Lower lobe of right lung (tissue), 2 donors: ENCODE data around the gene IGF1. TPM values are rescaled to one million over a fixed set of nuclear protein-coding genes. Genes with fewer than 3 reads are reported as not detected.
A peak's percentile ranks its signal among the peaks of the same experiment; 100 is the strongest.

Source experiments
- ATAC-seq, 2 donors: fragments of 200-7000 bp; cut with Tn5 transposase; one replicate each; pipeline ENCODE4 v1.9.1; 2020 to 2022; ENCODE audit warnings: mild to moderate bottlenecking in 2 of 2, moderate library complexity in 2 of 2
- DNase-seq: peaks from one replicate; pipeline ENCODE4 v3.0.0-alpha.2; 2020
- H3K27ac ChIP-seq: fragments of 200-600 bp; one replicate; pipeline ENCODE4 v1.8.0; 2022
- H3K27me3 ChIP-seq: fragments of 200-600 bp; one replicate; pipeline ENCODE4 v1.8.0; 2022; ENCODE audit warnings: low read depth
- H3K36me3 ChIP-seq: fragments of 200-600 bp; one replicate; pipeline ENCODE4 v1.8.0; 2022; ENCODE audit warnings: mild to moderate bottlenecking
- H3K4me1 ChIP-seq: fragments of 200-600 bp; one replicate; pipeline ENCODE4 v1.8.0; 2022
- H3K4me3 ChIP-seq: fragments of 200-600 bp; one replicate; pipeline ENCODE4 v1.8.0; 2022; ENCODE audit warnings: mild to moderate bottlenecking
- H3K9me3 ChIP-seq: fragments of 200-600 bp; one replicate; pipeline ENCODE4 v1.8.0; 2022
- intact Hi-C: fragments of 100-400 bp; cut with DNase I; formaldehyde crosslinking; loops from one replicate; pipeline ENCODE4 v1.11.0; 2022
- total RNA-seq: library from RNA; stranded (reverse); fragmentation: NEBNext Ultra II Directional; extraction: Animal tissue kit (Norgen Biotek cat#: 25700); gene quantifications from one replicate; pipeline ENCODE4 v1.2.1, GENCODE V29; 2021
- TF ChIP-seq, protein P1 (sequence below): fragments of 200-600 bp; IDR thresholded peaks from one replicate; pipeline ENCODE4 v1.8.0; 2022; ENCODE audit warnings: antibody characterized with exemption, mild to moderate bottlenecking
- donor health status: DM: no; HTN: yes; CAD: no; lungs with severe emphysema.

Gene IGF1
- total RNA-seq, 1 donor from 2014 or later: 16.9 TPM

DNA sequence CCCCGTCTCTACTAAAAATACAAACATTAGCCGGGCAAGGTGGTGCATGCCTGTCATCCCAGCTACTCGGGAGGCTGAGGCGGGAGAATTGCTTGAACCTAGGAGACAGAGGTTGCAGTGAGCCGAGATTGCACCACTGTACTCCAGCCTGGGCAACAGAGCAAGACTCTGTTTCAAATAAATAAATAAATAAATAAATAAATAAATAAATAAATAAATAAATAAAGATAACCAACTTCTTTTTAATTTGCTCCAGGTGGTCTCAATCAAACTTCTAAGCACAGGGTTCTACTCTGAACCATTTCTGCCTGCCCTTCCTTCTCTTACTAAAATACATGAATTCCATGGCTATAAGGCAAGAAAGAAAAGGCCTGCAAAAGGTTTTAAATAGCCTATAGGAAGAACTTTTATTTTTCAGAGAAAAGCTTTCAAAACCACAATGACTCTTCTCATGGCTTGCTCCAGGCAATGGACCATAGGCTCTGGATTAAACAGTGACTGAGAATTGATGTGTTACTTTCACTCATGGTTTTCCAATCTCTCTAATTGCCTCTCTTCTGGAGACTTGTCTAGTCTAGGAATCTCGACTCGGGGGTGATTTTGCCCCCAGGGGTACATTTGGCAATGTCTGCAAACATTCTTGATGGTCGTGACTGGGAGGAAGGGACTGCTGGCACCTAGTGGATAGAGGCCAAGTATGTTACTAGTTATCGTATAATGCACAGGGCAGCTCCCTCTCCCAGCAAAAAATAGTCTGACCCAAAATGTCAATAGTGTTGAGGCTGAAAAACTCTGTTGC lies 14.4 kb downstream of the IGF1 start:
- Histone ChIP-seq H3K27ac (no peak overlapping the region), H3K36me3 (no peaks in the 10 kb centered on the region), H3K4me1 (peaks cover 9% of the 10 kb centered on the region), H3K9me3 (no peaks in the 10 kb centered on the region), H3K27me3 (no peaks in the 10 kb centered on the region), H3K4me3 (no peak overlapping the region)
- intact Hi-C loops: no loop called here
- TF ChIP-seq, protein P1, sequence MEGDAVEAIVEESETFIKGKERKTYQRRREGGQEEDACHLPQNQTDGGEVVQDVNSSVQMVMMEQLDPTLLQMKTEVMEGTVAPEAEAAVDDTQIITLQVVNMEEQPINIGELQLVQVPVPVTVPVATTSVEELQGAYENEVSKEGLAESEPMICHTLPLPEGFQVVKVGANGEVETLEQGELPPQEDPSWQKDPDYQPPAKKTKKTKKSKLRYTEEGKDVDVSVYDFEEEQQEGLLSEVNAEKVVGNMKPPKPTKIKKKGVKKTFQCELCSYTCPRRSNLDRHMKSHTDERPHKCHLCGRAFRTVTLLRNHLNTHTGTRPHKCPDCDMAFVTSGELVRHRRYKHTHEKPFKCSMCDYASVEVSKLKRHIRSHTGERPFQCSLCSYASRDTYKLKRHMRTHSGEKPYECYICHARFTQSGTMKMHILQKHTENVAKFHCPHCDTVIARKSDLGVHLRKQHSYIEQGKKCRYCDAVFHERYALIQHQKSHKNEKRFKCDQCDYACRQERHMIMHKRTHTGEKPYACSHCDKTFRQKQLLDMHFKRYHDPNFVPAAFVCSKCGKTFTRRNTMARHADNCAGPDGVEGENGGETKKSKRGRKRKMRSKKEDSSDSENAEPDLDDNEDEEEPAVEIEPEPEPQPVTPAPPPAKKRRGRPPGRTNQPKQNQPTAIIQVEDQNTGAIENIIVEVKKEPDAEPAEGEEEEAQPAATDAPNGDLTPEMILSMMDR: no peak
- ATAC-seq (no peak), DNase-seq (no peak)

DNA sequence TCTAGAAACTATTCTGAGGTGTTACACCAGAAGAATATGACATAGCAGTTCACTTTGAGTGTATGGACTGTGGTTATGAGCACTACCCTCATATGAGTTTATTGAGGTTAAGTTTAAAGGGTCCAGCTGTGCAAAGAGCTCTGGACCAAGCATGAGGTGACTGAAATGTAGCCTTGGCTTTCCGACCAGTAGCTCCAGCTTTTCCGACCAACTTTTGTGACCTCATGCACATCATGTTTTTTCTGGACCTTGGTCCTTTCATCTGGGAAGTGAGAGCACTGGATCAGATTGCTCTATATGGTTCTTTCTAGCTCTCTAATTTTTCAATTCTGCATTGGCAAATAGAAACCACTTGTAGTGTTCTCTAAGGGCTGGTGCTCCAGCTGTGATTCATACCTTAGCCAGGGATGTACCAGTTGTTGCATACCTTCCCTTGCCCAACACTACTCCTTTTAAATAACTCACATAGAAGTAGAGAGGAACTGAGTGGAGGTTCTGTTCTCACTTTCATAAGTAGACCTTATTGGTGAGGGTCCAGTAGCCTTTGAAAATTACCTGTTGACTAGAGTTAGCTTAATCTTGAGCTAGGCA lies 16.6 kb downstream of the IGF1 start:
- peak in 1 of 2 donors; percentile 13 for ATAC-seq
- no peaks in the 10 kb centered on the region for H3K36me3 ChIP-seq
- TF ChIP-seq, protein P1: no peak
- intact Hi-C loops: no loop called here
- H3K4me1 ChIP-seq: peaks cover 8% of the 10 kb centered on the region
- H3K4me3 ChIP-seq: no peak overlapping the region
- no peaks in the 10 kb centered on the region for H3K9me3 ChIP-seq
- DNase-seq: no peak
- H3K27ac ChIP-seq: no peak overlapping the region
- H3K27me3 ChIP-seq: no peaks in the 10 kb centered on the region

DNA sequence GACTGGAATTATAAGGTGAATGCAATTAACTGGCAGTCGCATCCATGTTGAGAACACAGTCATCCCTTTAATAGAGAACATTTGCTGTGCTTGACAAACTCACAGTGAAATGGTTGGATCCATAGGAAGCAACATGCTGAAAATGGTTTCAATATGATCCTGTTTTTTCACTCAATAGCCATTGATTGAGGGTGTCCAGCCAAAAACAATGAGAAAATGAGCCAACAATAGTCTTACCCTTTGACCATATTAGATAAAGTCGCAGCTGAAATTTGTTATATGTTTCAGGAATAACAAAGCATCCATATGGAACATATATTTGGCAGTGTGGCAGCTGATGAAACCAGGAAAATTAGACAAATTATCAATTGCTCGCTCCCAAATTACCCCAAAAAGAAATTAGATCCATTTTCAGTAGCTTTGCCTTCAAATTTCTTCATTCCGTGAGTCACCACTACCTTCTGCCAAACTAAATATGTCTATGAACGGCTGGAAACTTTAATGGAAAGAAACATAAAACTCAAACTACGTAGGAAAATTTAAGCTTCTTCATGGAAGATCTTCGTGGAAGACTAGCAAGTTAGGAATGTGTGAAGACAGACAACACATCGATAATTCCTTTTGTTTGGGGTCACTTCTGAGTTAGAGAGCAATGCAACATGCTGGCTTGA lies 17.4 kb downstream of the IGF1 start:
- no peaks in the 10 kb centered on the region for H3K27me3 ChIP-seq
- intact Hi-C loops: no loop called here
- peaks cover under 1% of the 10 kb centered on the region for H3K4me1 ChIP-seq
- ATAC-seq (no peak), DNase-seq (no peak)
- no peaks in the 10 kb centered on the region for H3K9me3 ChIP-seq
- no peak overlapping the region for H3K27ac ChIP-seq
- no peak overlapping the region for H3K4me3 ChIP-seq
- no peaks in the 10 kb centered on the region for H3K36me3 ChIP-seq
- TF ChIP-seq, protein P1: no peak

DNA sequence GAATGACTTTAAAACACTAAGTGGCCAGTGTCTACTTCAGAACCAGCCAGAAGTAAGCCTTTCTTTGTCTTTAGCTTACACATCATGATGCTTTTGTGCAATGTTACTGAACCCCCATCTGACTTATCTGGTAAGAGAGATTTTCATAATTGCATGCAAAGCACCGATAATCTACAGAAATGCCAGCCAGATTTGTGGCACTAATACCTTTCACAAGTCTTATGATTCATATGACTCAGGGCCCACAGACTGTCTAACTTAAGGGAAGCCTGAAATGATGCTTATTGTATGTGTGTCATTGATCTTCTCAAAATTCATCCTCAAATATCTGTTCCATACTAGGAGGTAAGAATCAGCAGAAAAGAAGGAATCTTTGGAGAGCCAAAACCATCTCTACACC lies 18.0 kb downstream of the IGF1 start:
- Histone ChIP-seq H3K9me3 (no peaks in the 10 kb centered on the region), H3K27me3 (no peaks in the 10 kb centered on the region), H3K27ac (no peak overlapping the region), H3K4me3 (no peak overlapping the region), H3K4me1 (no peaks in the 10 kb centered on the region), H3K36me3 (no peaks in the 10 kb centered on the region)
- TF ChIP-seq, protein P1: no peak
- ATAC-seq: no peak
- intact Hi-C loops: no loop called here
- no peak for DNase-seq

DNA sequence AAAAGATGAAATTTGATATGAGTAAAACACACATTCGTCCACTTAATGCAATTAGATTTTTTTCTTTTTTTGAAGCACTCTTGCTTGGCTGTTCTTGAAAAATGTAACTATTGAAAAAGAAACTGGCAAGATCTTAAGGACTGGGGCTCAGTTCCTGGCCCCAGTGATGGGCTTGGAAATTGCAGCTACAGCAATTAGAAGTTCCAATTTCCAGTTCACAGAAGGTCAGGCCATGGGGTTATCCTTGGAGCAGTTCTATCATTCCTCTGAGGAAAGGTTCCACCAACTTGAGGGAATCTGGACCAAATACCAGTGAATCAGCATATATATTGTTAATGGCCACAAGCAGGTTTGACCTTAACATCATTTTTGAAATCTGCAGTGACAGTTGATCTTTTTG lies 18.9 kb downstream of the IGF1 start:
- Histone ChIP-seq H3K27me3 (no peaks in the 10 kb centered on the region), H3K9me3 (no peaks in the 10 kb centered on the region), H3K36me3 (no peaks in the 10 kb centered on the region), H3K27ac (no peak overlapping the region), H3K4me1 (no peaks in the 10 kb centered on the region), H3K4me3 (no peak overlapping the region)
- ATAC-seq (no peak), DNase-seq (no peak)
- intact Hi-C loops: no loop called here
- TF ChIP-seq, protein P1: no peak
